Transverse colon (tissue), 4 donors: ENCODE measurements around the gene BTRC. TPM values are rescaled to one million over a fixed set of nuclear protein-coding genes. Genes with fewer than 3 reads are reported as not detected.
A peak's percentile ranks its signal among the peaks of the same experiment; 100 is the strongest.

Experiments
- DNase-seq: peaks from one replicate; pipeline ENCODE4 v3.0.0-alpha.2; 2019
- H3K27ac ChIP-seq, 4 donors: fragments of 200-600 bp; sonication (generic); 2 replicates each; pipeline ENCODE4 v1.5.1; 2016 to 2018; ENCODE audit warnings: inconsistent platforms in 4 of 4
- H3K27me3 ChIP-seq: fragments of 200-600 bp; sonication (generic); 2 replicates; pipeline ENCODE4 v1.5.1; 2017; ENCODE audit warnings: inconsistent platforms
- H3K36me3 ChIP-seq, 4 donors: fragments of 200-600 bp; sonication (generic); 2 replicates each; pipeline ENCODE4 v1.5.1; 2017 to 2019; ENCODE audit warnings: inconsistent platforms in 4 of 4
- H3K4me1 ChIP-seq, 4 donors: fragments of 200-600 bp; sonication (generic); 2 replicates each; pipeline ENCODE4 v1.5.1; 2017 to 2020; ENCODE audit warnings: inconsistent platforms in 4 of 4
- H3K4me3 ChIP-seq, 4 donors: fragments of 200-600 bp; sonication (generic); 1 replicate in 1 of 4; 2 replicates in 3 of 4; pipeline versions ENCODE4 v1.5.1 to v1.6.1; 2017 to 2019; ENCODE audit warnings: inconsistent platforms in 4 of 4
- H3K9me3 ChIP-seq, 2 donors: fragments of 200-600 bp; sonication (generic); 2 replicates each; pipeline ENCODE4 v1.5.1; 2017 to 2019; ENCODE audit warnings: inconsistent platforms in 2 of 2
- CTCF ChIP-seq, 5 experiments: fragments of 200-600 bp in 3 of 5; fragments of 450-650 bp in 2 of 5; sonication (generic) in 3 of 5; IDR thresholded peaks; 1 replicate in 2 of 5; 2 replicates in 3 of 5; pipeline ENCODE4 v1.5.1; 2016 to 2017; ENCODE audit warnings: antibody characterized with exemption in 5 of 5, inconsistent platforms in 3 of 5, mild to moderate bottlenecking in 2 of 5, moderate library complexity in 1 of 5
- EP300 ChIP-seq: sonication (generic); formaldehyde crosslinking; IDR thresholded peaks from one replicate; pipeline ENCODE4 v1.6.1; 2017; ENCODE audit warnings: antibody characterized with exemption, low read depth
- POLR2A ChIP-seq: fragments of 450-650 bp; IDR thresholded peaks from one replicate; pipeline ENCODE4 v1.6.1; 2016; ENCODE audit warnings: antibody characterized with exemption, mild to moderate bottlenecking, moderate library complexity
- POLR2AphosphoS5 ChIP-seq, 3 donors: sonication (generic); formaldehyde crosslinking; IDR thresholded peaks; one replicate each; pipeline ENCODE4 v1.6.1; 2016; ENCODE audit warnings: antibody characterized with exemption in 3 of 3
- WGBS, 2 donors: methylation state at CpG; one replicate each; pipeline ENCODE4 v1.1.5; 2018; ENCODE audit warnings: low coverage in 1 of 2; 5-methylcytosine and 5-hydroxymethylcytosine counted together
- in situ Hi-C, 4 donors: fragments of 200-750 bp; cut with MboI; loops; one replicate each; pipeline versions ENCODE4 v1.15.0 to v1.15.1; 2017; ENCODE audit warnings: low sequenced_read_pairs in 3 of 4, low pct_ligation_motif_present in 1 of 4, low pct_unique_long_range_greater_than_20kb in 1 of 4
- intact Hi-C: fragments of 100-400 bp; cut with DNase I; formaldehyde crosslinking; loops from one replicate; pipeline ENCODE4 v1.15.1; 2023; ENCODE audit warnings: low total_unique reads
- total RNA-seq, 4 donors: library from RNA; depleted of rRNA; stranded (reverse); fragments of >200 nt; gene quantifications; one replicate each; pipeline ENCODE4 v1.1.0, GENCODE V29; 2016

Gene BTRC
- 100 to 1,000 TPM in 1 of 4 donors, 10 to 100 TPM in 2, 1 to 10 TPM in 1; 8.6 to 195 (median 32.0) TPM for total RNA-seq

- Histone ChIP-seq H3K4me1 (peaks cover 0 to 14% (median 11%) of the 10 kb centered on the region in 4 donors), H3K36me3 (no peaks in the 10 kb centered on the region), H3K27me3 (peaks cover 22% of the 10 kb centered on the region), H3K27ac (peak within 1 kb of the TSS; percentile 92 to 98 (median 94)), H3K9me3 (no peaks in the 10 kb centered on the region), H3K4me3 (peak within 1 kb of the TSS; percentile 80 to 96 (median 92))
- 1% methylated on average over 50 of the region's 50 CpGs; no CpG with 5 or more reads in 1 of the 2 donors for WGBS, 2 donors
- intact Hi-C loops: no loop called here
- TF ChIP-seq POLR2AphosphoS5 (IDR thresholded peaks at IDR 0.05) (peak; percentile 64 to 78 (median 75)), EP300 (no peak), POLR2A (peak; percentile 62), CTCF (IDR thresholded peaks at IDR 0.05) (no peak)
- DNase-seq: peak; percentile 97
- in situ Hi-C loops: no loop called here
Measured at GRCh38 chr10:101353692-101354327, at the start of gene BTRC. BTRC (plus strand) TSS chr10:101354165; CDS start chr10:101354181, 16 bp downstream.

GRCh38 chr10:101304316-101304715, 49.6 kb upstream of the BTRC start:
- Histone ChIP-seq H3K27ac (no peak overlapping the region), H3K9me3 (no peaks in the 10 kb centered on the region), H3K27me3 (peaks cover 58% of the 10 kb centered on the region), H3K4me1 (no peaks in the 10 kb centered on the region), H3K36me3 (no peaks in the 10 kb centered on the region), H3K4me3 (no peak overlapping the region)
- in situ Hi-C loops (loop anchor here in 1 of 4 donors (25.0 kb wide), 1 partner anchor 258 kb away; no protein-coding TSS in a partner anchor), intact Hi-C loops (no loop called here)
- no peak for TF ChIP-seq POLR2AphosphoS5 (IDR thresholded peaks at IDR 0.05)
- no peak for TF ChIP-seq POLR2A
- no peak for TF ChIP-seq EP300
- no peak for TF ChIP-seq CTCF (IDR thresholded peaks at IDR 0.05)
- no peak for DNase-seq
- WGBS, 2 donors: 94 to 95% methylated on average over 8 to 9 of the region's 9 CpGs

GRCh38 chr10:101305320-101306241, 48.4 kb upstream of the BTRC start:
- in situ Hi-C loops (loop anchor here in 1 of 4 donors (25.0 kb wide), 1 partner anchor 257 kb away; no protein-coding TSS in a partner anchor), intact Hi-C loops (loop anchor here (5.0 kb wide), 1 partner anchor 288 kb away; no protein-coding TSS in a partner anchor)
- Histone ChIP-seq H3K27me3 (peaks cover 66% of the 10 kb centered on the region), H3K4me3 (no peak overlapping the region), H3K36me3 (no peaks in the 10 kb centered on the region), H3K4me1 (peaks cover 0 to 3% (median 0%) of the 10 kb centered on the region in 4 donors), H3K27ac (no peak overlapping the region), H3K9me3 (no peaks in the 10 kb centered on the region)
- TF ChIP-seq POLR2A (no peak), POLR2AphosphoS5 (IDR thresholded peaks at IDR 0.05) (no peak), EP300 (no peak), CTCF (IDR thresholded peaks at IDR 0.05) (no peak)
- DNase-seq: no peak
- 50 to 60% methylated on average over 7 to 17 of the region's 17 CpGs for WGBS, 2 donors

- intact Hi-C loops (loop anchor here (5.0 kb wide), 1 partner anchor 291 kb away; no protein-coding TSS in a partner anchor), in situ Hi-C loops (loop anchor here in 1 of 4 donors (25.0 kb wide), 1 partner anchor 254 kb away; no protein-coding TSS in a partner anchor)
- Histone ChIP-seq H3K9me3 (no peaks in the 10 kb centered on the region), H3K27me3 (peaks cover 75% of the 10 kb centered on the region), H3K27ac (no peak overlapping the region), H3K36me3 (no peaks in the 10 kb centered on the region), H3K4me1 (peaks cover 0 to 3% (median 0%) of the 10 kb centered on the region in 4 donors), H3K4me3 (no peak overlapping the region)
- DNase-seq: no peak
- 0 to 64% methylated on average over 1 to 2 of the region's 2 CpGs for WGBS, 2 donors
- no peak for TF ChIP-seq POLR2AphosphoS5 (IDR thresholded peaks at IDR 0.05)
- TF ChIP-seq EP300: no peak
- no peak for TF ChIP-seq CTCF (IDR thresholded peaks at IDR 0.05)
- no peak for TF ChIP-seq POLR2A
Measured at GRCh38 chr10:101308051-101308450, 45.9 kb upstream of the BTRC start.
